GM12801 (cell line): ENCODE data around the gene ADAM19.

Experiments
- CTCF ChIP-seq: IDR thresholded peaks from one replicate; pipeline ENCODE4 v1.5.1; 2011; ENCODE audit warnings: control low read depth; ENCODE audit not compliant: insufficient read length; ENCODE audit errors: extremely low read depth

The ADAM19 gene

GRCh38 chr5:157611571-157612476 lies 36.2 kb upstream of the ADAM19 start:
- TF ChIP-seq CTCF = no peak

GRCh38 chr5:157610990-157611389 lies 35.4 kb upstream of the ADAM19 start:
- no peak for TF ChIP-seq CTCF

GRCh38 chr5:157608972-157609565 lies 33.5 kb upstream of the ADAM19 start:
- no peak for TF ChIP-seq CTCF

GRCh38 chr5:157607371-157608161 lies 32.0 kb upstream of the ADAM19 start:
- TF ChIP-seq CTCF = no peak

GRCh38 chr5:157606046-157606445 lies 30.5 kb upstream of the ADAM19 start:
- TF ChIP-seq CTCF = no peak

GRCh38 chr5:157603333-157604190 lies 28.0 kb upstream of the ADAM19 start:
- TF ChIP-seq CTCF = no peak
